HG02678 (cell line): Measurements from ENCODE around the gene QSER1.
"Not testable (repeated sequence)": the region's sequence is repeated elsewhere in the genome, so short reads cannot be mapped to it uniquely, and the experiment has no call there.

Experiments
- ATAC-seq: cut with Tn5 transposase; IDR thresholded peaks from one replicate; pipeline ENCODE4 v1.9.1; 2021; ENCODE audit warnings: mild to moderate bottlenecking, moderate library complexity; ENCODE audit not compliant: unreplicated experiment

Gene QSER1

GRCh38 chr11:32932196-32932595, 39.6 kb downstream of the QSER1 start:
- no peak for ATAC-seq

- no peak for ATAC-seq
These were observed 42.9 kb downstream of the QSER1 start for GRCh38 chr11:32935462-32936029.

DNA sequence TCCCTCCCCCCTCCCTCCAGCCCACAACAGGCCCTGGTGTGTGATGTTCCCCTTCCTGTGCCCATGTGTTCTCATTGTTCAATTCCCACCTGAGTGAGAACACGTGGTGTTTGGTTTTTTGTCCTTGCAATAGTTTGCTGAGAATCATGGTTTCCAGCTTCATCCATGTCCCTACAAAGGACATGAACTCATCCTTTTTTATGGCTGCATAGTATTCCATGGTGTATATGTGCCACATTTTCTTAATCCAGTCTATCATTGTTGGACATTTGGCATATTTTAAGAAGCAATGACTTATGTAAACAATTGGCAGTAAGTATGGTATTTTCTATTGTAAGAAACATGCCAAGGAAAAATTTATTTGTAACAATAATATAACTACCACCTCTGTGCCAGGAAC, 43.6 kb downstream of the QSER1 start:
- not testable (repeated sequence) for ATAC-seq

- ATAC-seq: not testable (repeated sequence)
These were observed 44.7 kb downstream of the QSER1 start for GRCh38 chr11:32937283-32937682.

DNA sequence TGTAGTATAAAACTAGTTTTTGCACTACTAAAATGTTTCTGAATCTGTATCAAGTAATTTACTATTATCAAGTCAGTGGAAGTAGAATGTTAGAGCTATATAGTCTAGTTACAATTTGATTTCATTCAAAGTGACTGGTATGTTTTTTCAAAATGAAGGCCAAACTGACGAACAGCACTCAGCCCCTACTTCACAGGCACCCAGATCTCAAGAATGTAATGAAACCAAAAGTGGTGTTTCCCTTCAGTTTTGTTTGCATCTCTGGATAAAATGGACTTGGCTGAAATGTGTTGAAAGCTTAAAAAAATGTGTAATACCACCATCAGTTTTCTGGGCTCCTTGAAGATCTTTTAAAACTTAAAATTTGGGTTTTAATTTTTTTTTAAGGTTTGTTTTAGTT, 46.4 kb downstream of the QSER1 start:
- ATAC-seq: peak; percentile 72

DNA sequence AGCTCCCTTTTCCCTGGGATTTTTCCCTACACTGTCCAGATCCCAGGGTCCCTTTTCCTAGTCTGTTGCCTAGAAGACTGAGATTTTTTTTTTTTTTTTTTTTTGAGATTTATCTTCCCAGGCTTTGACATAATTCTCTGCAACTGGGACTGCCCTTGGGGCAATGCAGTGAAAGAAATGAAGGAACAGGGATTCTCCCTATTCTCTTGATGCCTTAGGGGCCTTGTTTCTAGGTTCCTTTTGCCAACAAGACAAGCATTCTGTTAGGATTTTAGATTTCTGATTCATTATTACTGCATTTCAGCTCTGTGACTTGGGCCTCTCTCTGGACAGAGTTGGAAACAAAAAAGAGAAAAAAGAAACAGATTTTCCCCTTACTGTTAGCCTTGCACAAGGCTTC, 47.3 kb downstream of the QSER1 start:
- no peak for ATAC-seq

DNA sequence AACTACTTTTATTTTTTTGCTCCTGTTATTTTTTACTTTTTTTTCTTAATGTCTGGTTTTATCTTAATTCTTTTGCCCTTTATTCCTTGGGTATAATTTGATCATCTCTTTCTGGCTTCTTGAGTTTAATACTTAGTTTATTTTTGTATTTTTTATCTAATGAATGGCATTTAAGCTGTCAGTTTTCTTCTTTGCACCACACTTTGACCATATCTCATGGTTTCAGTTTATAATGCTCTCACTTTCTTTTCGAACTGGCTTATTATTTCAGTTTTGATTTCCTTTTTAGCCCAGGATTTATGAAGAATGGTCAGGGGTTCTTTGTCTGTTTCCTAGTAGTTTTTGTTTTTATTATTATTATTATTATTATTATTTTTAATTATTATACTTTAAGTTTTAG, 48.3 kb downstream of the QSER1 start:
- no peak for ATAC-seq

- ATAC-seq: no peak
These were observed 55.4 kb downstream of the QSER1 start for GRCh38 chr11:32947978-32948377.

- no peak for ATAC-seq
These were observed 57.1 kb downstream of the QSER1 start for GRCh38 chr11:32949739-32950138.

DNA sequence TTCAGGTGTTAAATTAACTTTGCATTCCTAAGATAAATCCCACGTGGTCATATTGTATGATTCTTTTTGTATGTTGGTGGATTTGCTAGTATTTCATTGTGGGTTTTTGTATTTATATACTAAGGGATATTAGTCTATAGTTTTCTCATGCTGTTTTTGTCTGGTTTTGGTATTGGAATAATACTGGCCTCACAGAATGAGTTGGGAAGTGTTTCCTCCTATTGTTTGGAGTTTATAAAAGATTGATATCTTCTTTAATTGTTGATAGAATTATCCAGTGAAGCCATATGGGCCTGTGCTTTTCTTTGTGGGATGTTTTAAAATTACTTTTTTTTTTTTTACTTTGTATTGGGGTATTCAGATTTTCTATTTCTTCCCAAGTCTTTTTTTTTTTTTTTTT, 59.8 kb downstream of the QSER1 start:
- no peak for ATAC-seq

- ATAC-seq: no peak
These were observed 61.1 kb downstream of the QSER1 start for GRCh38 chr11:32953700-32954099.

DNA sequence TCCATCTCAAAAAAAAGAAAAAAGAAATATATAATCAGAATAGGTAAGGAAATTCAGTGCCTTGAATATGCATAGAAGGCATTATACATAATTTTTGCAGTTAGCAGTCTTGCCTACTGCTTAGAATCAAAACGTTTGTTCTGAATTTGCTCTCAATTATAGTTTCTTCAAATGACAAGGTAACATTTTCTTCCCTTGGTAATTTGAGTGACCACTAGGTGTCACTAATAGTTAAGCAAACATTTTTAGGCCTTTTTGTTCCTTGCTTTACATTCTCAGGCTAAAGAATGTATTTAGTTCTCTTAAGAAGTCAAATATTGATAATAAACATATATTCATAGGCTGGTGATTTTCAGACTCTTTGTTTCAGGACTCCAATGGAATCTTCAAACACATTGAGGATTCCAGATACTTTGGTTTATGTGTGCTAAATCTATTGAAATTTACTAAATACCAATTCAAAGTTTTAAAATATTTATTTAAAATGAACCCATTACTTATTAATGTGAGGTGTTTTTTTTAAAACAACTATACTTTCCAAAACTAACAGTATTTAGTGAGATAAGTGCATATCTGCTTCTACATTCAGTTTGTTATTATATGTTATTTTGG, 68.0 kb downstream of the QSER1 start:
- ATAC-seq: no peak

DNA sequence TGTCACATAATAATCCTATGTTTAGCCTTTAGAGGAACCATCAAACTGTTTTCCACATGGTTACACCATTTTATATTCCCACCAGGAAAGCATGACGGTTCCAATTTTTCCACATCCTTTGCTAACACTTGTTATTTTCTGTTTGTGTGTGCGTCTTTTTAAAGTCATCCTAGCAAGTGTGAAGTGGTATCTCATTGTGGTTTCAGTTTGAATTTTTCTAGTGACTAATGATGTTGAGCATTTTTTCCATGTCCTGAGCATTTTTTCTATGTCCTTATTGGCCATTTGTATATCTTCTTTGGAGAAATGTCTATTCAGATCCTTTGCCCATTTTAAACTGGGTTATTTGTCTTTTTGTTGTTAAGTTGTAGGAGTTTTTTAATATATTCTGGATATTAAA, 69.4 kb downstream of the QSER1 start:
- no peak for ATAC-seq

- ATAC-seq: no peak
These were observed 71.1 kb downstream of the QSER1 start for GRCh38 chr11:32963721-32964120.

DNA sequence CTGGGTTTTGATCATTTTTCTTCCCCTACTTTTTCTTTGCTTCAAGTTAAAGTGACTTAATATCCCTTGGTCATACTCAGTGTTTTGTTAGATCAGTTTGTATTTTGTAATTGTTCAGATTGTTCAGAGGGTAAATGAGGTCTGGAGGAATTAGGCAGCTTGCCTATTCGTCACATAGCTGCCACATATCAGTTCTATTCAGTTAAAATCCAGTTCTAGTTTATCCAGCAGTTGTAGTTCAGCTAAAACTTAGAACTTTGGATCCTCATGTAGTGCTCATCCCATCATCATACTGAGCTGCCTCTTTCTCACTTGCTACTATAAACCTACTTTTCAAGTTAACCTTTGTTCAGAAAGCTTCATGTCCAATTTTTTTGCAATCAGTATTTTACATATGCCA, 75.9 kb downstream of the QSER1 start:
- no peak for ATAC-seq

DNA sequence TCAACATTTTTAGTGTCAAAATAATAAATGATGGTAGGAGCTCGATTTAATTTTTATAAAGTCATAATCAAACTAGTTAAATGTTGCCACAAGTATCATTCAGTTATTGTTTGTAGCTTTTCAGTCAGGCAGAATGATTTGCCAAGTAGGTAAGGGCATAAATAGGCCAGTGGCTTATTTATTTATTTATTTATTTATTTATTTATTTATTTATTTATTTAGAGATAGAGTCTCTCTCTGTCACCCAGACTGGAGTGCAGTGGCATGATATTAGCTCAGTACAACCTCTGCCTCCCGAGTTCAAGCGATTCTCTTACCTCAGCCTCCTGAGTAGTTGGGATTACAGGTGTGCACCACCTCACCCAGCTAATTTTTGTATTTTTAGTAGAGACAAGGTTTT, 79.6 kb downstream of the QSER1 start:
- not testable (repeated sequence) for ATAC-seq

GRCh38 chr11:32972781-32973180, 80.2 kb downstream of the QSER1 start:
- ATAC-seq: no peak

DNA sequence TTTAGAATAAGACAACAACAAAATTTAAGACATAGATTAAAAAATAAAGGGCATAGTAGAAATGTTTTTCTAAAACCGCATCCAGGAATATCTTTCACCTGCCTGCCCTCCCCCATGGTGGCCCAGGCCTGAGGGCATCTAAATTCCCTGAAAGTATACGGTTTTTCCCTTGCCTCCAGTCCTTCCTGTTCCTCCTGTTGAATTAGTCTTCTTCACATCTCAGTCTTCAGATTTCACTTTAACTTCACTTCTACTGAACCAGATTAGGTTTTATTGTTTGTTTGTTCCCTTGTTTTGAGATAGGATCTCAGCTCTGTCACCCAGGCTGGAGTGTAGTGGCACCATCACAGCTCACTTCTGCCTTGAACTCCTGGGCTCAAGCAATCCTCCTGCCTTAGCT, 90.0 kb downstream of the QSER1 start:
- ATAC-seq: no peak

DNA sequence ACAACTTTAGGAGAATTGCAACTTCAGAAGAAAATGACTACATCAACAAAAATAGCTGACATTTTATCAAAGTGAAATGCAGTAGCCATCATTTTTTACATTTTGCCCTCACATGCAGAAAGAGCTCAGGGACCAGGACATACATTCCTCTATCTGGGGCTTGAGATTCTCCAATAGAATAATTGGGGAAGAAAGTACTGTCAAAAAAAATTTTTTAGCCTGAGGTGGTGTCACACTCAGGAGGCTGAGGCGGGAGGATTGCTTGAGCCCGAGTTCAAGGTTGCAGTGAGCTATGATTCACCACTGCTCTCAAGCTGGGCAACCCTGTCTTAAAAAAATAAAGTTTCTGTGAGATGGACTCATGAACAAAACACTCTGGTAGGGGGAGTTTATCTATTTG, 90.9 kb downstream of the QSER1 start:
- no peak for ATAC-seq

DNA sequence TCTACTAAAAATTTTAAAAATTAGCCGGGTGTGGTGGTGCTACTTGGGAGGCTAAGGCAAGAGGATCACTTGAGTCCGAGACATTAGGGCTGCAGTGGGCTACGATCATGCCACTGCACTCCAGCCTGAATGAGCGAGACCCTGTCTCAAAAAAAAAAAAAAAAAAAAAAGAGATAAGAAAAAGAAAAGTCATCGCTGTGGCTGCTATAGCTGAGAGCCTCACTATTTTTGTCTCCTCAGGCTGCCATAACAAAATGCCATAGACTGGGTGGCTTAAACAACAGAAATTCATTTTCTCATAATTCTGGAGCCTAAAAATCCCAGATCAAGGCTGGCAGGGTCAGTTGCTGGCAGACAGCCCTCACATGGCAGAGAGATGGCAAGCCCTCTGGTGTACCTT, 93.0 kb downstream of the QSER1 start:
- no peak for ATAC-seq

DNA sequence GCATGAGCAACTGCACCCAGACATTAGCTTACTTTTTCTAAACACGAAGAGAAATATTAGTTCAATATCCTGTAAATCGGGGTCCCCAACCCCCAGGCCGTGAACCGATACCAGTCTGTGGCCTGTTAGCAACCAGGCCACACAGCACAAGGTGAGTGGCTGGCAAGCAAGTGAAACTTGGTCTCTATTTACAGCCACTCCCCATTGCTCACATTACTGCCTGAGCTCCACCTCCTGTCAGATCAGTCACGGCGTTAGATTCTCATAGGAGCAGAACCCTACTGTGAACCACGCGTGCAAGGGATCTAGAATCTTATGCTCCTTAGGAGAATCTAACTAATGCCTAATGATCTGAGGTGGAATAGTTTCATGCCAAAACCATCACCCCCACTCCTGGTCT, 95.2 kb downstream of the QSER1 start:
- ATAC-seq: no peak

DNA sequence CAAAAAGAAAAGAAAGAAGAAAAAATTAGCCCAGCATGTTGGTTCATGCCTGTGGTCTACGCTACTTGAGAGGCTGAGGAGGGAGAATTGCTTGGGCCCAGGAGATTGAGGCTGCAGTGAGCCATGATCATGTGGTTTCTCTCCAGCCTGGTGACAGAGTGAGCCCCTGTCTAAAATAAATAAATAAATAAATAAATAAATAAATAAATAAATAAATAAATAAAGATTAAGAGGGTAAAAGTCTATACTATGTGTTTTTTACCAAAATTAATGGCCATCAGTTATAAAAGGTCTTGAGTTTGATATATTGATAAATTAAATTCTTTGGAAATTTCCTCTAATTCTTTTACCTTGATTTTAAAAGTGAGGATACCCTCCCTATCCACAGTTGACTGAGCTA, 97.9 kb downstream of the QSER1 start:
- ATAC-seq: no peak

DNA sequence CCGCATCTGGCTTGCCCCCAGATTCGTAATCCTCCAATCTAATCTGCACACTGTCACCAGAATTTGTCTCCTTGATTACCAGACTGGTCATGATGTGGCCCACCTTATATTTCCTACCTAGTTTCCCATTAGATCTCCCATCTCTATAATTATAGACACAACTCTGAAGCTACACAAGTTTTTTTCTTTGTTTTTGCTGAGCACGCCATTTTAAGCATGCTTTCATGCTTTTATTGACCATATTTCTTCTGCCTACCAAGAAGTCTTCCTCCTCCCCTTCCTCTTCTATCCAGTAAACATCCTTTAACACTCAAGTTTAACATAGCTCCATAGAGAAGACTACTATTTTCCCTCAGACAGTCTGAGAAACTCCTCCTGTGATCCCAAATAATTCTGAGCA, 98.8 kb downstream of the QSER1 start:
- ATAC-seq: no peak
